ENCODE data around the gene TACR1.

TACR1 gene

GRCh38 chr2:75007819-75008218 lies 191.5 kb downstream of the TACR1 start:
- H3K27ac ChIP-seq (ENCODE audit: low read length) = no peak overlapping the region
- no peak overlapping the region for H3K4me2 ChIP-seq (ENCODE audit: low read depth, low read length)
- no peaks in the 10 kb centered on the region for H4K20me1 ChIP-seq (ENCODE audit: insufficient read depth, low read length)
- no peak overlapping the region for H2AFZ ChIP-seq (ENCODE audit: low read length)
- H3K4me3 ChIP-seq (ENCODE audit: low read length) = no peak overlapping the region
- H3K27me3 ChIP-seq (replicated peaks; ENCODE audit: insufficient read depth, low read length) = no peaks in the 10 kb centered on the region
- no peaks in the 10 kb centered on the region for H3K4me1 ChIP-seq (ENCODE audit: low read length)
- H3K9me2 ChIP-seq (replicated peaks; ENCODE audit: insufficient read depth, low read length) = no peaks in the 10 kb centered on the region
- no peaks in the 10 kb centered on the region for H3K36me3 ChIP-seq (replicated peaks; ENCODE audit: insufficient read depth, low read length)
- DNase-seq = no peak
- no peak for TF ChIP-seq EZH2 (optimal IDR thresholded peaks at IDR 0.05; ENCODE audit: low read depth, low read length)
- no peak for TF ChIP-seq EZH2phosphoT487 (IDR thresholded peaks at IDR 0.05; ENCODE audit: low read length)
- TF ChIP-seq CTCF (IDR thresholded peaks at IDR 0.05; ENCODE audit: low read length) = no peak
- H3K9me3 ChIP-seq (replicated peaks; ENCODE audit: insufficient read depth, low read length) = no peaks in the 10 kb centered on the region
- H3K9ac ChIP-seq (ENCODE audit: low read length) = no peak overlapping the region
- H3F3A ChIP-seq (ENCODE audit: insufficient read depth, low read length) = no peaks in the 10 kb centered on the region
- H3K79me2 ChIP-seq (ENCODE audit: low read length) = no peaks in the 10 kb centered on the region

- TF ChIP-seq EZH2 (optimal IDR thresholded peaks at IDR 0.05; ENCODE audit: low read depth, low read length) (no peak), CTCF (IDR thresholded peaks at IDR 0.05; ENCODE audit: low read length) (no peak), EZH2phosphoT487 (IDR thresholded peaks at IDR 0.05; ENCODE audit: low read length) (no peak)
- Histone ChIP-seq H3K9me3 (replicated peaks; ENCODE audit: insufficient read depth, low read length) (no peaks in the 10 kb centered on the region), H3K4me2 (ENCODE audit: low read depth, low read length) (no peak overlapping the region)
Observed at GRCh38 chr2:75007061-75007460, 192.3 kb downstream of the TACR1 start.

GRCh38 chr2:75006041-75006440 lies 193.3 kb downstream of the TACR1 start:
- no peaks in the 10 kb centered on the region for H3K27me3 ChIP-seq (replicated peaks; ENCODE audit: insufficient read depth, low read length)
- H3K9me2 ChIP-seq (replicated peaks; ENCODE audit: insufficient read depth, low read length) = no peaks in the 10 kb centered on the region
- no peaks in the 10 kb centered on the region for H3K9me3 ChIP-seq (replicated peaks; ENCODE audit: insufficient read depth, low read length)
- H4K20me1 ChIP-seq (ENCODE audit: insufficient read depth, low read length) = no peaks in the 10 kb centered on the region
- no peak overlapping the region for H3K9ac ChIP-seq (ENCODE audit: low read length)
- no peak for DNase-seq
- H3K79me2 ChIP-seq (ENCODE audit: low read length) = no peaks in the 10 kb centered on the region
- H2AFZ ChIP-seq (ENCODE audit: low read length) = no peak overlapping the region
- H3K27ac ChIP-seq (ENCODE audit: low read length) = no peak overlapping the region
- H3K36me3 ChIP-seq (replicated peaks; ENCODE audit: insufficient read depth, low read length) = no peaks in the 10 kb centered on the region
- TF ChIP-seq EZH2phosphoT487 (IDR thresholded peaks at IDR 0.05; ENCODE audit: low read length) (no peak), EZH2 (optimal IDR thresholded peaks at IDR 0.05; ENCODE audit: low read depth, low read length) (no peak), CTCF (IDR thresholded peaks at IDR 0.05; ENCODE audit: low read length) (no peak)
- no peaks in the 10 kb centered on the region for H3F3A ChIP-seq (ENCODE audit: insufficient read depth, low read length)
- H3K4me3 ChIP-seq (ENCODE audit: low read length) = no peak overlapping the region
- H3K4me2 ChIP-seq (ENCODE audit: low read depth, low read length) = no peak overlapping the region
- no peaks in the 10 kb centered on the region for H3K4me1 ChIP-seq (ENCODE audit: low read length)

More at GRCh38 chr2:75007061-75007460, 192.3 kb downstream of the TACR1 start:
- Histone ChIP-seq H3K27me3 (replicated peaks; ENCODE audit: insufficient read depth, low read length) (no peaks in the 10 kb centered on the region), H3K79me2 (ENCODE audit: low read length) (no peaks in the 10 kb centered on the region), H3K36me3 (replicated peaks; ENCODE audit: insufficient read depth, low read length) (no peaks in the 10 kb centered on the region), H3F3A (ENCODE audit: insufficient read depth, low read length) (no peaks in the 10 kb centered on the region), H3K9me2 (replicated peaks; ENCODE audit: insufficient read depth, low read length) (no peaks in the 10 kb centered on the region), H2AFZ (ENCODE audit: low read length) (no peak overlapping the region), H3K9ac (ENCODE audit: low read length) (no peak overlapping the region), H4K20me1 (ENCODE audit: insufficient read depth, low read length) (no peaks in the 10 kb centered on the region), H3K4me3 (ENCODE audit: low read length) (no peak overlapping the region), H3K27ac (ENCODE audit: low read length) (no peak overlapping the region), H3K4me1 (ENCODE audit: low read length) (no peaks in the 10 kb centered on the region)
- no peak for DNase-seq
